CD4-positive, CD25-positive, alpha-beta regulatory T cell (primary cell): ENCODE results near the gene SLU7. TPM values are rescaled to one million over a fixed set of nuclear protein-coding genes. Genes with fewer than 3 reads are reported as not detected.

Source experiments
- ATAC-seq, 2 donors: fragments of 150-1000 bp; cut with Tn5 transposase; one replicate each; pipeline ENCODE4 v1.10.0; 2021; ENCODE audit warnings: low read depth in 2 of 2, moderate number of reproducible peaks in 2 of 2, moderate library complexity in 1 of 2
- DNase-seq, 3 donors: peaks; one replicate each; pipeline versions ENCODE4 v3.0.0 to v3.0.0-alpha.2; 2012 to 2022; ENCODE audit warnings: mixed read lengths in 1 of 3
- H3K27ac ChIP-seq: one replicate; pipeline ENCODE4 v1.7.0; 2013; ENCODE audit warnings: mild to moderate bottlenecking, low read length; ENCODE audit not compliant: insufficient read depth, poor library complexity, severe bottlenecking
- H3K27me3 ChIP-seq: one replicate; pipeline ENCODE4 v1.7.0; 2013; ENCODE audit warnings: low read length; ENCODE audit not compliant: control insufficient read depth, insufficient read depth
- H3K36me3 ChIP-seq: one replicate; pipeline ENCODE4 v1.7.0; 2013; ENCODE audit warnings: mild to moderate bottlenecking, low read length, moderate library complexity; ENCODE audit not compliant: control insufficient read depth, insufficient read depth
- H3K4me1 ChIP-seq: 2 replicates; pipeline ENCODE4 v1.7.0; 2013; ENCODE audit warnings: mild to moderate bottlenecking, low read length; ENCODE audit not compliant: insufficient read depth, control insufficient read depth, poor library complexity, severe bottlenecking
- H3K4me3 ChIP-seq: one replicate; pipeline ENCODE4 v1.7.0; 2013; ENCODE audit warnings: low read depth, mild to moderate bottlenecking, low read length, moderate library complexity
- H3K9me3 ChIP-seq, 2 experiments: 1 replicate in 1 of 2; 2 replicates in 1 of 2; pipeline ENCODE4 v1.7.0; 2013; ENCODE audit warnings: low read length in 2 of 2, mild to moderate bottlenecking in 1 of 2, moderate library complexity in 1 of 2; ENCODE audit not compliant: control insufficient read depth in 2 of 2
- H3K27ac Mint-ChIP-seq, 3 donors: one replicate each; pipeline ENCODE4 v1.8.0; 2020 to 2022; ENCODE audit warnings: mild to moderate bottlenecking in 3 of 3, mixed read lengths in 3 of 3, moderate library complexity in 2 of 3
- H3K27me3 Mint-ChIP-seq: one replicate; pipeline ENCODE4 v1.8.0; 2022; ENCODE audit warnings: mild to moderate bottlenecking, mixed read lengths
- H3K36me3 Mint-ChIP-seq: one replicate; pipeline ENCODE4 v1.8.0; 2020; ENCODE audit warnings: mixed read lengths
- H3K4me1 Mint-ChIP-seq, 4 donors: one replicate each; pipeline ENCODE4 v1.8.0; 2020 to 2022; ENCODE audit warnings: mixed read lengths in 4 of 4, mild to moderate bottlenecking in 1 of 4
- H3K4me3 Mint-ChIP-seq, 4 donors: one replicate each; pipeline ENCODE4 v1.8.0; 2020 to 2022; ENCODE audit warnings: mild to moderate bottlenecking in 4 of 4, mixed read lengths in 4 of 4, moderate library complexity in 3 of 4
- H3K9me3 Mint-ChIP-seq, 7 donors: one replicate each; pipeline ENCODE4 v1.8.0; 2020 to 2022; ENCODE audit warnings: mixed read lengths in 7 of 7, mild to moderate bottlenecking in 3 of 7, moderate library complexity in 2 of 7
- polyA plus RNA-seq, 4 donors: library from polyadenylated mRNA; unstranded; fragments of 300-500 nt; fragmentation: Illumina TruSeq; gene quantifications; one replicate each; pipeline ENCODE4 v1.2.3, GENCODE V29; 2021
- total RNA-seq: library from RNA; stranded (reverse); gene quantifications from one replicate; pipeline ENCODE4 v1.2.3, GENCODE V29; 2022

Gene SLU7
- total RNA-seq (106 TPM), polyA plus RNA-seq (100 to 1,000 TPM in 2 of 4 donors, 10 to 100 TPM in 2; 69.8 to 115 (median 93.3) TPM)

GRCh38 chr5:160418561-160419457, at the start of gene SLU7:
SLU7 (minus strand) TSS chr5:160419081; CDS start chr5:160415294, 3,787 bp downstream.
- peak within 1 kb of the TSS; percentile 90 for H3K4me3 ChIP-seq

GRCh38 chr5:160468363-160468975, 49.6 kb upstream of the SLU7 start:
- H3K4me1 Mint-ChIP-seq, result peaks cover 31 to 74% (median 51%) of the 10 kb centered on the region in 4 donors
- peaks cover 14% of the 10 kb centered on the region for H3K36me3 Mint-ChIP-seq
- ATAC-seq, result no peak
- Histone ChIP-seq H3K4me1 (peaks cover 73% of the 10 kb centered on the region), H3K36me3 (peaks cover 4% of the 10 kb centered on the region), H3K27ac (peak overlapping the region; percentile 95), H3K27me3 (no peaks in the 10 kb centered on the region), H3K9me3 (no peaks in the 10 kb centered on the region), H3K4me3 (peak overlapping the region; percentile 99)
- no peaks in the 10 kb centered on the region for H3K27me3 Mint-ChIP-seq
- no peak for DNase-seq
- H3K9me3 Mint-ChIP-seq, result no peaks in the 10 kb centered on the region
- H3K27ac Mint-ChIP-seq, result peak overlapping the region; percentile 99 to 100 (median 99)
- H3K4me3 Mint-ChIP-seq, result peak overlapping the region; percentile 100

More at GRCh38 chr5:160418561-160419457, at the start of gene SLU7:
- H3K27me3 Mint-ChIP-seq, result peaks cover 5% of the 10 kb centered on the region
- peaks cover 13% of the 10 kb centered on the region for H3K36me3 Mint-ChIP-seq
- peak within 1 kb of the TSS; percentile 90 for H3K27ac ChIP-seq
- peak within 1 kb of the TSS; percentile 98 to 100 (median 99) for H3K27ac Mint-ChIP-seq
- H3K4me1 ChIP-seq, result peaks cover 57% of the 10 kb centered on the region
- H3K9me3 ChIP-seq, result no peaks in the 10 kb centered on the region
- peak within 1 kb of the TSS; percentile 96 to 99 (median 97) for H3K4me3 Mint-ChIP-seq
- no peaks in the 10 kb centered on the region for H3K27me3 ChIP-seq
- H3K9me3 Mint-ChIP-seq, result no peaks in the 10 kb centered on the region
- H3K36me3 ChIP-seq, result peaks cover 15% of the 10 kb centered on the region
- DNase-seq (peak; percentile 86 to 96 (median 91)), ATAC-seq (peak; percentile 74 to 77)
- peaks cover 42 to 86% (median 68%) of the 10 kb centered on the region in 4 donors for H3K4me1 Mint-ChIP-seq

- Histone ChIP-seq H3K36me3 (peaks cover 4% of the 10 kb centered on the region), H3K4me3 (peak overlapping the region; percentile 99), H3K27me3 (no peaks in the 10 kb centered on the region), H3K27ac (peak overlapping the region; percentile 95), H3K4me1 (peaks cover 68% of the 10 kb centered on the region), H3K9me3 (no peaks in the 10 kb centered on the region)
- Mint-ChIP-seq H3K4me1 (peaks cover 29 to 70% (median 49%) of the 10 kb centered on the region in 4 donors), H3K4me3 (peak overlapping the region; percentile 100), H3K27ac (peak overlapping the region; percentile 99 to 100 (median 99)), H3K36me3 (peaks cover 13% of the 10 kb centered on the region), H3K27me3 (no peaks in the 10 kb centered on the region), H3K9me3 (no peaks in the 10 kb centered on the region)
- peak; percentile 75 to 76 for ATAC-seq
- DNase-seq, result peak; percentile 82 to 94 (median 82)
Measured at GRCh38 chr5:160467555-160468362, 48.9 kb upstream of the SLU7 start.

- H3K36me3 Mint-ChIP-seq, result peaks cover 13% of the 10 kb centered on the region
- peak overlapping the region; percentile 99 for H3K4me3 ChIP-seq
- peaks cover 60% of the 10 kb centered on the region for H3K4me1 ChIP-seq
- peaks cover 34 to 71% (median 50%) of the 10 kb centered on the region in 4 donors for H3K4me1 Mint-ChIP-seq
- H3K27me3 ChIP-seq, result no peaks in the 10 kb centered on the region
- H3K9me3 Mint-ChIP-seq, result no peaks in the 10 kb centered on the region
- H3K27me3 Mint-ChIP-seq, result no peaks in the 10 kb centered on the region
- H3K27ac ChIP-seq, result peak overlapping the region; percentile 95
- peak overlapping the region; percentile 100 for H3K4me3 Mint-ChIP-seq
- H3K27ac Mint-ChIP-seq, result peak overlapping the region; percentile 99 to 100 (median 99)
- peaks cover 3% of the 10 kb centered on the region for H3K36me3 ChIP-seq
- no peaks in the 10 kb centered on the region for H3K9me3 ChIP-seq
- DNase-seq (no peak), ATAC-seq (no peak)
Measured at GRCh38 chr5:160466889-160467554, 48.1 kb upstream of the SLU7 start.

GRCh38 chr5:160466116-160466515, 47.2 kb upstream of the SLU7 start:
- H3K27me3 Mint-ChIP-seq, result no peaks in the 10 kb centered on the region
- H3K36me3 ChIP-seq, result no peaks in the 10 kb centered on the region

GRCh38 chr5:160464466-160464797, 45.6 kb upstream of the SLU7 start:
- no peaks in the 10 kb centered on the region for H3K27me3 Mint-ChIP-seq
- Histone ChIP-seq H3K27me3 (no peaks in the 10 kb centered on the region), H3K27ac (peak overlapping the region; percentile 95), H3K4me1 (peaks cover 48% of the 10 kb centered on the region), H3K36me3 (no peaks in the 10 kb centered on the region), H3K9me3 (no peaks in the 10 kb centered on the region), H3K4me3 (peak overlapping the region; percentile 54)
- DNase-seq (peak in 1 of 3 donors; percentile 26), ATAC-seq (no peak)
- peak overlapping the region; percentile 59 to 100 (median 68) for H3K4me3 Mint-ChIP-seq
- H3K9me3 Mint-ChIP-seq, result no peaks in the 10 kb centered on the region
- peaks cover 30 to 66% (median 50%) of the 10 kb centered on the region in 4 donors for H3K4me1 Mint-ChIP-seq
- no peaks in the 10 kb centered on the region for H3K36me3 Mint-ChIP-seq
- H3K27ac Mint-ChIP-seq, result peak overlapping the region; percentile 87 to 100 (median 99)

More at GRCh38 chr5:160466116-160466515, 47.2 kb upstream of the SLU7 start:
- Mint-ChIP-seq H3K9me3 (no peaks in the 10 kb centered on the region), H3K4me3 (peak overlapping the region; percentile 44 to 100 (median 80)), H3K36me3 (peaks cover 10% of the 10 kb centered on the region), H3K4me1 (peaks cover 30 to 73% (median 51%) of the 10 kb centered on the region in 4 donors), H3K27ac (peak overlapping the region; percentile 87 to 100 (median 99))
- Histone ChIP-seq H3K4me1 (peaks cover 55% of the 10 kb centered on the region), H3K9me3 (no peaks in the 10 kb centered on the region), H3K4me3 (peak overlapping the region; percentile 99), H3K27ac (peak overlapping the region; percentile 95), H3K27me3 (no peaks in the 10 kb centered on the region)
- no peak for DNase-seq
- no peak for ATAC-seq
